CD14-positive monocyte (primary cell): ENCODE data around the gene BCL2L15. TPM values are rescaled to one million over a fixed set of nuclear protein-coding genes. Genes with fewer than 3 reads are reported as not detected.

Experiments
- DNase-seq, 3 donors: peaks; one replicate each; pipeline ENCODE4 v3.0.0-alpha.2; 2011 to 2022
- H2AFZ ChIP-seq: 2 replicates; pipeline ENCODE4 v1.6.0; 2012; ENCODE audit warnings: mild to moderate bottlenecking, low read depth, low read length, inconsistent platforms; ENCODE audit not compliant: insufficient read depth, poor library complexity, severe bottlenecking
- H3K27ac ChIP-seq, 2 donors: 1 replicate in 1 of 2; 2 replicates in 1 of 2; pipeline ENCODE4 v1.5.1; 2012 to 2013; ENCODE audit warnings: low read length in 2 of 2, control low read depth in 1 of 2, inconsistent platforms in 1 of 2, low read depth in 1 of 2, mild to moderate bottlenecking in 1 of 2
- H3K27me3 ChIP-seq, 2 donors: one replicate each; pipeline versions ENCODE4 v1.6.0 to v1.6.1; 2011 to 2013; ENCODE audit warnings: low read length in 2 of 2; ENCODE audit not compliant: control insufficient read depth in 2 of 2, insufficient read depth in 2 of 2
- H3K36me3 ChIP-seq, 2 donors: replicated peaks in 1 of 2; 1 replicate in 1 of 2; 2 replicates in 1 of 2; pipeline versions ENCODE4 v1.5.1 to v1.6.1; 2012 to 2013; ENCODE audit warnings: low read length in 2 of 2, control low read depth in 1 of 2, inconsistent platforms in 1 of 2, mild to moderate bottlenecking in 1 of 2; ENCODE audit not compliant: insufficient read depth in 2 of 2, control insufficient read depth in 1 of 2
- H3K4me1 ChIP-seq, 2 donors: 1 replicate in 1 of 2; 2 replicates in 1 of 2; pipeline versions ENCODE4 v1.5.1 to v1.6.1; 2012 to 2013; ENCODE audit warnings: low read length in 2 of 2, control low read depth in 1 of 2, inconsistent platforms in 1 of 2, mild to moderate bottlenecking in 1 of 2, moderate library complexity in 1 of 2; ENCODE audit not compliant: insufficient read depth in 2 of 2, control insufficient read depth in 1 of 2
- H3K4me2 ChIP-seq: replicated peaks from 2 replicates; pipeline ENCODE3; 2012; ENCODE audit warnings: low read length, moderate library complexity, mild to moderate bottlenecking; ENCODE audit not compliant: poor library complexity, severe bottlenecking; ENCODE audit errors: extremely low read depth
- H3K4me3 ChIP-seq, 3 experiments: fragments of 200-600 bp in 1 of 3; sonication (generic) in 1 of 3; replicated peaks in 1 of 3; 1 replicate in 2 of 3; 2 replicates in 1 of 3; pipeline ENCODE4 v1.5.1; 2011 to 2013; ENCODE audit warnings: low read length in 3 of 3, mild to moderate bottlenecking in 3 of 3, control low read depth in 2 of 3, low read depth in 2 of 3, inconsistent platforms in 1 of 3, moderate library complexity in 1 of 3
- H3K79me2 ChIP-seq: 2 replicates; pipeline ENCODE4 v1.6.0; 2012; ENCODE audit warnings: mild to moderate bottlenecking, control low read depth, inconsistent platforms, low read length, moderate library complexity; ENCODE audit not compliant: insufficient read depth
- H3K9ac ChIP-seq: 2 replicates; pipeline ENCODE4 v1.6.0; 2017; ENCODE audit warnings: low read length, mild to moderate bottlenecking; ENCODE audit not compliant: insufficient read depth, poor library complexity, severe bottlenecking
- H3K9me3 ChIP-seq, 2 donors: replicated peaks in 1 of 2; 1 replicate in 1 of 2; 2 replicates in 1 of 2; pipeline versions ENCODE4 v1.5.1 to v1.6.1; 2012 to 2013; ENCODE audit warnings: low read length in 2 of 2, control low read depth in 1 of 2; ENCODE audit not compliant: control insufficient read depth in 1 of 2, insufficient read depth in 1 of 2
- H4K20me1 ChIP-seq: 2 replicates; pipeline ENCODE4 v1.6.0; 2012; ENCODE audit warnings: mild to moderate bottlenecking, low read length, control low read depth, moderate library complexity; ENCODE audit not compliant: insufficient read depth
- H3K27ac Mint-ChIP-seq, 7 donors: one replicate each; pipeline ENCODE4 v1.8.0; 2020; ENCODE audit warnings: mild to moderate bottlenecking in 7 of 7, mixed read lengths in 7 of 7, moderate library complexity in 6 of 7, inconsistent platforms in 2 of 7
- H3K27me3 Mint-ChIP-seq, 3 donors: one replicate each; pipeline ENCODE4 v1.8.0; 2021 to 2022; ENCODE audit warnings: low read depth in 3 of 3, mild to moderate bottlenecking in 3 of 3, mixed read lengths in 3 of 3, moderate library complexity in 3 of 3, inconsistent platforms in 1 of 3
- H3K36me3 Mint-ChIP-seq, 2 donors: one replicate each; pipeline ENCODE4 v1.8.0; 2020; ENCODE audit warnings: mixed read lengths in 2 of 2, inconsistent platforms in 1 of 2, mild to moderate bottlenecking in 1 of 2
- H3K4me1 Mint-ChIP-seq: one replicate; pipeline ENCODE4 v1.8.0; 2020; ENCODE audit warnings: mild to moderate bottlenecking, mixed read lengths
- H3K4me3 Mint-ChIP-seq, 2 donors: one replicate each; pipeline ENCODE4 v1.8.0; 2020; ENCODE audit warnings: mild to moderate bottlenecking in 2 of 2, mixed read lengths in 2 of 2, moderate library complexity in 1 of 2
- H3K9me3 Mint-ChIP-seq, 7 donors: one replicate each; pipeline ENCODE4 v1.8.0; 2020 to 2022; ENCODE audit warnings: mixed read lengths in 7 of 7, mild to moderate bottlenecking in 6 of 7, moderate library complexity in 6 of 7, inconsistent platforms in 2 of 7
- CTCF ChIP-seq: fragments of 200-600 bp; IDR thresholded peaks from one replicate; pipeline ENCODE4 v1.8.0; 2022; ENCODE audit warnings: antibody characterized with exemption, mild to moderate bottlenecking
- WGBS: methylation state at CpG from one replicate; pipeline ENCODE4 v1.1.5; 2013; ENCODE audit warnings: missing lambda C conversion rate; ENCODE audit not compliant: insufficient coverage; 5-methylcytosine and 5-hydroxymethylcytosine counted together
- intact Hi-C, 2 donors: fragments of 100-400 bp; cut with micrococcal nuclease; formaldehyde crosslinking; loops; one replicate each; pipeline versions ENCODE4 v1.15.0 to v1.15.1; 2023
- polyA plus RNA-seq, 3 donors: library from polyadenylated mRNA; depleted of rRNA in 1 of 3; unstranded in 2 of 3; stranded (reverse) in 1 of 3; fragments of 300-500 nt in 2 of 3; fragments of >200 nt in 1 of 3; fragmentation: Illumina TruSeq in 2 of 3; gene quantifications; 1 replicate in 2 of 3; 2 replicates in 1 of 3; pipeline ENCODE4 v1.2.3, GENCODE V29; 2012 to 2021

Gene BCL2L15
- polyA plus RNA-seq, 3 donors = 0.73 TPM; not detected in 2

DNA sequence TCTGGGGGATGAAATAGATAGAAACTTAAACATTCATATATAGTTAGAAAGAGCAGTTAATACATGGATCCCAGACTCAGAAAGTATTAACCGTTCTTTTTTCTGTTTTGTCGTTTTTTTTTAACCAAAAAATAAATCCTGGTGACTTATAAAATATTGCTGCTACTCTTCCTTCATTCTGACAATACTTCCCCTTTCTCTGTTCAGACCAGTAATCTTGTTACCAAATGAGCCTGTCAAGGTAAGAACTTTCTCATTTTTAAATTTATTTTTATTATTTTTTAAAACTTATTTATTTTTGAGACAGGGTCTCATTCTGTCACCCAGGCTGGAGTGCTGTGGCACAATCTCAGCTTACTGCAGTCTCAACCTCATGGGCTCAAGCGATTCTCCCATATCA is 29.6 kb downstream of the BCL2L15 start:
- Histone ChIP-seq H3K4me3 (no peak overlapping the region), H3K27me3 (no peaks in the 10 kb centered on the region), H4K20me1 (no peaks in the 10 kb centered on the region), H3K36me3 (peaks cover 0 to 27% of the 10 kb centered on the region in 2 donors), H3K9me3 (no peaks in the 10 kb centered on the region), H3K4me1 (peaks cover 72 to 85% of the 10 kb centered on the region in 2 donors), H3K79me2 (peaks cover 54% of the 10 kb centered on the region), H3K9ac (no peak overlapping the region), H2AFZ (no peak overlapping the region), H3K27ac (peak overlapping the region; percentile 60 to 73), H3K4me2 (no peak overlapping the region)
- no peak for TF ChIP-seq CTCF
- peak overlapping the region; percentile 79 to 93 (median 90) for H3K27ac Mint-ChIP-seq
- 100% methylated on average over 1 of the region's 3 CpGs for WGBS
- peaks cover 79% of the 10 kb centered on the region for H3K4me1 Mint-ChIP-seq
- H3K4me3 Mint-ChIP-seq = no peak overlapping the region
- peaks cover 23 to 34% of the 10 kb centered on the region in 2 donors for H3K36me3 Mint-ChIP-seq
- intact Hi-C loops = loop anchor here in 1 of 2 donors (5.0 kb wide), 1 partner anchor 50 kb away; the partner anchor contains the start of gene DCLRE1B
- H3K27me3 Mint-ChIP-seq = peaks cover 0 to 2% (median 0%) of the 10 kb centered on the region in 3 donors
- no peaks in the 10 kb centered on the region for H3K9me3 Mint-ChIP-seq
- peak in 2 of 3 donors; percentile 31 to 33 for DNase-seq

DNA sequence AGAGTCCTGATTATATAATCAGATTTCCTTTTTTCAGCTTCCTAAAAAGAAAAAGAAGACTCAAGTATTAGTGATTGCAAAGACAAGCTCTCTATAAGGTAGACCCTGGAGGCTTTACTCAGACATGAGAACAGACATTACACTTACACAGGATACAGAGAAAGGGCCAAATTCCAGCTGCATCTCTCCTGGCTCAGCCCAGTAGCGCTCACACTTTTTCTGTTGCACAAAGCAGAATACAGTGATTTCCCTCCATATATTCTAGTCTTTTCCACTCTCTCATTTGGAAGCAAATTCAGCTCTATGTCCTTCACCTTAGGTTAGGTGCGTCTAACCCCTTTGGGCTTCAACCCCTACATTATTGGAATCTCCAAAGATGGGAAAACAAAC is 31.0 kb downstream of the BCL2L15 start:
- no peaks in the 10 kb centered on the region for H3K27me3 ChIP-seq
- H3K4me2 ChIP-seq = no peak overlapping the region
- Mint-ChIP-seq H3K27me3 (peaks cover 0 to 2% (median 0%) of the 10 kb centered on the region in 3 donors), H3K9me3 (no peaks in the 10 kb centered on the region), H3K27ac (peak overlapping the region in 4 of 7 donors; percentile 64 to 88 (median 82)), H3K4me1 (peaks cover 67% of the 10 kb centered on the region), H3K4me3 (no peak overlapping the region), H3K36me3 (peaks cover 25 to 37% of the 10 kb centered on the region in 2 donors)
- DNase-seq = no peak
- H3K4me3 ChIP-seq = no peak overlapping the region
- TF ChIP-seq CTCF = no peak
- no peak overlapping the region for H2AFZ ChIP-seq
- WGBS = 100% methylated on average over 1 of the region's 2 CpGs
- H3K4me1 ChIP-seq = peaks cover 63 to 71% of the 10 kb centered on the region in 2 donors
- no peaks in the 10 kb centered on the region for H4K20me1 ChIP-seq
- H3K79me2 ChIP-seq = peaks cover 46% of the 10 kb centered on the region
- H3K27ac ChIP-seq = peak overlapping the region in 1 of 2 donors; percentile 73
- H3K36me3 ChIP-seq = peaks cover 3 to 39% of the 10 kb centered on the region in 2 donors
- intact Hi-C loops = loop anchor here in 1 of 2 donors (5.0 kb wide), 1 partner anchor 51 kb away; the partner anchor contains the start of gene DCLRE1B
- H3K9me3 ChIP-seq = no peaks in the 10 kb centered on the region
- H3K9ac ChIP-seq = no peak overlapping the region
